GM12878 (cell line): ENCODE measurements around the gene HACD3. TPM values are rescaled to one million over a fixed set of nuclear protein-coding genes. Genes with fewer than 3 reads are reported as not detected.

Experiments used
- ATAC-seq: fragments of 200-7000 bp; cut with Tn5 transposase; 3 replicates; pipeline ENCODE4 v1.9.1; 2020; ENCODE audit warnings: mild to moderate bottlenecking, moderate library complexity
- BruUV-seq: library from RNA; stranded (reverse); fragments of 400-500 nt; replicated peaks from 2 replicates; lab custom pipeline; 2021; lab: Mats Ljungman, UMichigan
- CTCF ChIA-PET: fragments of 300-600 bp; sonication (Branson Sonifier 250); formaldehyde crosslinking; extraction: SDS; loops from one replicate; lab custom pipeline; 2021; ENCODE audit warnings: inconsistent platforms; lab: Yijun Ruan, JAX
- POLR2A ChIA-PET: fragments of 350-600 bp; formaldehyde crosslinking; extraction: SDS; loops from one replicate; lab custom pipeline; 2021; ENCODE audit warnings: inconsistent platforms; lab: Charles Lee
- RAD21 ChIA-PET: fragments of 300-600 bp; sonication (Branson Sonifier 250); formaldehyde crosslinking; loops from one replicate; lab custom pipeline; 2023; ENCODE audit warnings: antibody characterized with exemption; ENCODE audit not compliant: unreplicated experiment; lab: Charles Lee
- SMC1A ChIA-PET: fragments of 300-600 bp; sonication (Branson Sonifier 250); formaldehyde crosslinking; loops from one replicate; lab custom pipeline; 2023; ENCODE audit not compliant: unreplicated experiment, uncharacterized antibody; lab: Charles Lee
- DNase-seq: peaks from one replicate; pipeline ENCODE4 v3.0.0-alpha.2; 2011; ENCODE audit warnings: low read depth, low spot score
- FAIRE-seq: peaks from 3 replicates; lab custom pipeline; 2011; peaks lifted over from hg19 to GRCh38; lab: Jason Lieb, UNC
- H2AFZ ChIP-seq: 2 replicates; pipeline ENCODE4 v1.6.0; 2011; ENCODE audit warnings: low read depth, low read length, control low read depth; ENCODE audit not compliant: control insufficient read depth
- H3K27ac ChIP-seq: 2 replicates; pipeline ENCODE4 v1.5.1; 2011; ENCODE audit warnings: control low read depth; ENCODE audit not compliant: control insufficient read depth, insufficient read depth
- H3K27me3 ChIP-seq, 2 experiments: replicated peaks in 1 of 2; 2 replicates each; pipeline versions ENCODE4 v1.6.0 to v1.6.1; 2011; ENCODE audit warnings: low read length in 1 of 2; ENCODE audit not compliant: control insufficient read depth in 2 of 2, insufficient read depth in 2 of 2
- H3K36me3 ChIP-seq, 2 experiments: 2 replicates each; pipeline ENCODE4 v1.5.1; 2011; ENCODE audit warnings: low read length in 1 of 2; ENCODE audit not compliant: control insufficient read depth in 2 of 2, insufficient read depth in 2 of 2
- H3K4me1 ChIP-seq: 2 replicates; pipeline ENCODE4 v1.6.1; 2011; ENCODE audit warnings: mild to moderate bottlenecking, low read length, moderate library complexity, mixed read lengths; ENCODE audit not compliant: control insufficient read depth, insufficient read depth
- H3K4me2 ChIP-seq: 2 replicates; pipeline ENCODE4 v1.6.0; 2011; ENCODE audit warnings: control low read depth; ENCODE audit not compliant: control insufficient read depth, insufficient read depth
- H3K4me3 ChIP-seq: fragments of 200-600 bp; sonication (generic); 2 replicates; pipeline ENCODE4 v1.5.1; 2016
- H3K79me2 ChIP-seq: 2 replicates; pipeline ENCODE4 v1.6.0; 2011; ENCODE audit warnings: low read length; ENCODE audit not compliant: control insufficient read depth, insufficient read depth
- H3K9ac ChIP-seq: 2 replicates; pipeline ENCODE4 v1.8.0; 2011; ENCODE audit warnings: low read length, control low read depth, mixed read lengths; ENCODE audit not compliant: control insufficient read depth, insufficient read depth
- H3K9me3 ChIP-seq: replicated peaks from 3 replicates; pipeline ENCODE4 v1.5.1; 2011; ENCODE audit warnings: mild to moderate bottlenecking, low read length; ENCODE audit not compliant: control insufficient read depth, insufficient read depth
- H4K20me1 ChIP-seq: 2 replicates; pipeline ENCODE4 v1.6.0; 2011; ENCODE audit not compliant: control insufficient read depth, insufficient read depth
- CBFB ChIP-seq: IDR thresholded peaks from 2 replicates; pipeline ENCODE4 v1.6.1; 2016; ENCODE audit warnings: antibody characterized with exemption, low read depth
- CHD1 ChIP-seq: IDR thresholded peaks from 2 replicates; pipeline ENCODE4 v1.6.1; 2012; ENCODE audit warnings: low read depth, low read length, improper control_type of control experiment
- EGR1 ChIP-seq, 2 experiments: IDR thresholded peaks; 1 replicate in 1 of 2; 2 replicates in 1 of 2; pipeline ENCODE4 v1.6.1; 2011 to 2012; ENCODE audit warnings: low read depth in 2 of 2, low read length in 2 of 2, borderline replicate concordance in 1 of 2, mild to moderate bottlenecking in 1 of 2, moderate library complexity in 1 of 2
- HDAC6 ChIP-seq: fragments of 200-600 bp; sonication (generic); IDR thresholded peaks from one replicate; pipeline ENCODE4 v1.8.0; 2017; ENCODE audit warnings: antibody characterized with exemption; ENCODE audit not compliant: unreplicated experiment
- HDGF ChIP-seq: fragments of 450-650 bp; IDR thresholded peaks from 2 replicates; pipeline ENCODE4 v1.6.1; 2016; ENCODE audit warnings: antibody characterized with exemption
- IRF4 ChIP-seq: IDR thresholded peaks from 2 replicates; pipeline ENCODE4 v1.6.1; 2011; ENCODE audit warnings: low read depth, low read length
- JUNB ChIP-seq: IDR thresholded peaks from 2 replicates; pipeline ENCODE4 v1.6.1; 2016; ENCODE audit warnings: antibody characterized with exemption, mild to moderate bottlenecking
- JUND ChIP-seq: IDR thresholded peaks from 2 replicates; pipeline ENCODE4 v1.6.1; 2012; ENCODE audit warnings: low read depth, mild to moderate bottlenecking, low read length, improper control_type of control experiment, moderate library complexity
- KDM1A ChIP-seq: fragments of 200-600 bp; sonication (generic); IDR thresholded peaks from 2 replicates; pipeline ENCODE4 v1.6.1; 2016; ENCODE audit warnings: borderline replicate concordance
- LARP7 ChIP-seq: fragments of 450-650 bp; IDR thresholded peaks from 2 replicates; pipeline ENCODE4 v1.6.1; 2017; ENCODE audit warnings: mild to moderate bottlenecking
- MTA3 ChIP-seq: IDR thresholded peaks from 2 replicates; pipeline ENCODE4 v1.6.1; 2012; ENCODE audit warnings: low read length, inconsistent platforms, borderline replicate concordance
- MXI1 ChIP-seq: fragments of 150-350 bp; IDR thresholded peaks from 2 replicates; pipeline ENCODE4 v1.6.1; 2011; ENCODE audit warnings: low read depth, mild to moderate bottlenecking, inconsistent platforms, low read length, improper control_type of control experiment
- PAX5 ChIP-seq: IDR thresholded peaks from 2 replicates; pipeline ENCODE4 v1.6.1; 2011; ENCODE audit warnings: low read depth, low read length, borderline replicate concordance
- RFX5 ChIP-seq: IDR thresholded peaks from 2 replicates; pipeline ENCODE4 v1.6.1; 2011; ENCODE audit warnings: low read depth, low read length, improper control_type of control experiment
- SIX5 ChIP-seq: IDR thresholded peaks from 2 replicates; pipeline ENCODE4 v1.6.1; 2011; ENCODE audit warnings: mild to moderate bottlenecking, low read depth, low read length, moderate library complexity; ENCODE audit not compliant: severe bottlenecking
- TCF3 ChIP-seq: IDR thresholded peaks from 2 replicates; pipeline ENCODE4 v1.6.1; 2012; ENCODE audit warnings: low read depth, mild to moderate bottlenecking, low read length, borderline replicate concordance; ENCODE audit not compliant: insufficient read depth
- ZNF274 ChIP-seq: IDR thresholded peaks from one replicate; pipeline ENCODE4 v1.8.0; 2011; ENCODE audit not compliant: insufficient read length, insufficient read depth
- WGBS: methylation state at CpG from one replicate; pipeline ENCODE4 v1.1.6; 2016; ENCODE audit warnings: low lambda C conversion rate; ENCODE audit not compliant: insufficient replicate concordance, insufficient coverage; ENCODE audit errors: missing lambda C conversion rate; 5-methylcytosine and 5-hydroxymethylcytosine counted together
- in situ Hi-C: fragments of 300-500 bp; cut with MboI; formaldehyde crosslinking; loops from 9 replicates; pipeline ENCODE4 v1.14.3; 2018; ENCODE audit warnings: mixed read lengths
- intact Hi-C: fragments of 100-400 bp; cut with micrococcal nuclease; formaldehyde crosslinking; loops from one replicate; pipeline ENCODE4 v1.14.2; 2022; ENCODE audit not compliant: unreplicated experiment
- polyA plus RNA-seq, 11 experiments: library from polyadenylated mRNA; depleted of rRNA in 4 of 11; unstranded in 6 of 11; stranded (reverse) in 5 of 11; fragments of >200 nt; fragmentation: Nextera tagmentation in 4 of 11; fragmentation: Illumina TruSeq in 1 of 11; extraction: Ambion mirVana in 4 of 11; extraction: Trizol in 1 of 11; gene quantifications; 1 replicate in 1 of 11; 2 replicates in 10 of 11; pipeline versions ENCODE4 v1.2.1 to v1.2.3, GENCODE V29; 2011 to 2016; ENCODE audit warnings: inconsistent platforms in 2 of 11, missing spikeins in 2 of 11, low read depth in 1 of 11
- total RNA-seq, 4 experiments: library from RNA; depleted of rRNA in 3 of 4; stranded (reverse); fragments of >200 nt in 3 of 4; fragmentation: Illumina TruSeq in 1 of 4; extraction: Trizol in 1 of 4; gene quantifications; 2 replicates each; pipeline versions ENCODE4 v1.2.1 to v1.2.3, GENCODE V29; 2013 to 2021
- TF ChIP-seq, protein P1 (sequence below): fragments of 150-350 bp; IDR thresholded peaks from 2 replicates; pipeline ENCODE4 v1.6.1; 2014; ENCODE audit warnings: mild to moderate bottlenecking, low read depth, low read length
- TF ChIP-seq, protein P2 (sequence below): IDR thresholded peaks from 2 replicates; pipeline ENCODE4 v1.6.1; 2012; ENCODE audit warnings: low read depth, low read length, improper control_type of control experiment

HACD3 gene
- total and polyA plus RNA-seq, 10 of the 15 experiments (the other 5 are each of a cell fraction or from before 2014, with no cell fraction given) = 25.9 to 75.8 (median 48.3) TPM

DNA sequence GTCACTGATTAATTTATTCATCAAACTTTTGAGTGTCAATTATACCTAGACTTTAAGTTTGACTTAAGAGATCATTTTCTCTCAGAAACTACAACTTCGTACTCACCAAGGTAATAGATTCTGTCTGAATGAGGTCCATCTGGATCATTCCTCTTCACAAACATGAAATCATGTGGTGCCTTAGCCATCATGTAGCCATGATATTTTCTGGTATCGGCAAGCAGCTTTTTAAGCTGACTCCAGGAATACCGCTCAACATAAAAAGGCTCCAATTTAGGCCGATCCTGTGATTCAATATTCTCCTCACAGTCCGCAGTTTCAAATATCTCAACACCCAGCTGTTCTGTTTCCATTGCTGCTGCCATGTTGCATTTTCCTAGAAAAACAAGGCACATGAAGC, 18.1 kb upstream of the HACD3 start:
- Histone ChIP-seq H3K27me3 (no peaks in the 10 kb centered on the region), H3K9me3 (no peaks in the 10 kb centered on the region), H3K4me2 (no peak overlapping the region; the same call in 1 of the 2 replicates), H3K9ac (no peak overlapping the region), H3K4me1 (peaks cover 3% of the 10 kb centered on the region), H2AFZ (no peak overlapping the region), H3K27ac (no peak overlapping the region), H3K4me3 (no peak overlapping the region), H4K20me1 (no peaks in the 10 kb centered on the region), H3K36me3 (peaks cover 0 to 13% of the 10 kb centered on the region in 2 experiments; a peak in 2 of 4 replicates), H3K79me2 (peaks cover 33% of the 10 kb centered on the region)
- ChIA-PET POLR2A (interaction anchor here (1.0 to 1.4 kb wide), 3 partner anchors 9 to 99 kb away, joined by 3 to 6 read pairs (median 3); partner anchors contain the start of gene INTS14), SMC1A (interaction anchor here (0.5 to 1.7 kb wide), 6 partner anchors 91 to 1255 kb away, joined by 3 to 7 read pairs (median 3); partner anchors contain the start of gene RAB11A), CTCF (interaction anchor here (0.7 to 1.3 kb wide), 5 partner anchors 12 to 192 kb away, joined by 3 to 6 read pairs (median 3); no protein-coding TSS in a partner anchor), RAD21 (interaction anchor here (0.9 to 1.1 kb wide), 2 partner anchors 111 to 324 kb away, joined by 3 read pairs; no protein-coding TSS in a partner anchor)
- BruUV-seq = no TSS peak
- in situ Hi-C loops (no loop called here), intact Hi-C loops (no loop called here)
- no peak for ATAC-seq
- no peak for DNase-seq
- WGBS = 100% methylated on average over 5 of the region's 5 CpGs
- FAIRE-seq = no peak
- no peak for TF ChIP-seq IRF4
- TF ChIP-seq, protein P1, sequence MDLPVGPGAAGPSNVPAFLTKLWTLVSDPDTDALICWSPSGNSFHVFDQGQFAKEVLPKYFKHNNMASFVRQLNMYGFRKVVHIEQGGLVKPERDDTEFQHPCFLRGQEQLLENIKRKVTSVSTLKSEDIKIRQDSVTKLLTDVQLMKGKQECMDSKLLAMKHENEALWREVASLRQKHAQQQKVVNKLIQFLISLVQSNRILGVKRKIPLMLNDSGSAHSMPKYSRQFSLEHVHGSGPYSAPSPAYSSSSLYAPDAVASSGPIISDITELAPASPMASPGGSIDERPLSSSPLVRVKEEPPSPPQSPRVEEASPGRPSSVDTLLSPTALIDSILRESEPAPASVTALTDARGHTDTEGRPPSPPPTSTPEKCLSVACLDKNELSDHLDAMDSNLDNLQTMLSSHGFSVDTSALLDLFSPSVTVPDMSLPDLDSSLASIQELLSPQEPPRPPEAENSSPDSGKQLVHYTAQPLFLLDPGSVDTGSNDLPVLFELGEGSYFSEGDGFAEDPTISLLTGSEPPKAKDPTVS = no peak
- no peak for TF ChIP-seq KDM1A
- TF ChIP-seq HDAC6 = no peak
- TF ChIP-seq PAX5 = no peak
- no peak for TF ChIP-seq HDGF
- TF ChIP-seq, protein P2, sequence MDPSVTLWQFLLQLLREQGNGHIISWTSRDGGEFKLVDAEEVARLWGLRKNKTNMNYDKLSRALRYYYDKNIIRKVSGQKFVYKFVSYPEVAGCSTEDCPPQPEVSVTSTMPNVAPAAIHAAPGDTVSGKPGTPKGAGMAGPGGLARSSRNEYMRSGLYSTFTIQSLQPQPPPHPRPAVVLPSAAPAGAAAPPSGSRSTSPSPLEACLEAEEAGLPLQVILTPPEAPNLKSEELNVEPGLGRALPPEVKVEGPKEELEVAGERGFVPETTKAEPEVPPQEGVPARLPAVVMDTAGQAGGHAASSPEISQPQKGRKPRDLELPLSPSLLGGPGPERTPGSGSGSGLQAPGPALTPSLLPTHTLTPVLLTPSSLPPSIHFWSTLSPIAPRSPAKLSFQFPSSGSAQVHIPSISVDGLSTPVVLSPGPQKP = no peak
- no peak for TF ChIP-seq SIX5
- no peak for TF ChIP-seq MTA3
- no peak for TF ChIP-seq JUND
- TF ChIP-seq EGR1 (IDR thresholded peaks at IDR 0.05; ENCODE audit: borderline replicate concordance in 1 of 2, low read depth in 2 of 2, low read length in 2 of 2) = no peak
- no peak for TF ChIP-seq JUNB
- TF ChIP-seq RFX5 = no peak
- TF ChIP-seq CBFB = no peak
- TF ChIP-seq ZNF274 = no peak
- TF ChIP-seq TCF3 = no peak
- TF ChIP-seq LARP7 = no peak
- TF ChIP-seq MXI1 = no peak
- no peak for TF ChIP-seq CHD1
